K562 (cell line): ENCODE results near the gene ABCC1. TPM values are rescaled to one million over a fixed set of nuclear protein-coding genes. Genes with fewer than 3 reads are reported as not detected.

Experiments used
- ATAC-seq: fragments of 200-7000 bp; cut with Tn5 transposase; 3 replicates; pipeline ENCODE4 v1.9.1; 2020; ENCODE audit warnings: moderate library complexity
- BruUV-seq: library from RNA; stranded (reverse); fragments of 400-500 nt; replicated peaks from 2 replicates; lab custom pipeline; 2021; lab: Mats Ljungman, UMichigan
- CTCF ChIA-PET: fragments of 300-600 bp; formaldehyde crosslinking; extraction: SDS; loops from one replicate; lab custom pipeline; 2021; ENCODE audit warnings: low intra/inter-chr PET ratio; lab: Yijun Ruan, JAX
- POLR2A ChIA-PET: fragments of 300-600, 350-650 bp; sonication (Branson Sonifier 250); formaldehyde crosslinking; extraction: SDS; loops from one replicate; lab custom pipeline; 2021; ENCODE audit warnings: antibody characterized with exemption, inconsistent platforms; lab: Yijun Ruan, JAX
- DNase-seq, 4 experiments: peaks; one replicate each; pipeline versions ENCODE4 v3.0.0 to v3.0.0-alpha.2; 2011 to 2018; ENCODE audit warnings: low spot score in 3 of 4, mixed read lengths in 3 of 4; ENCODE audit errors: extremely low read depth in 1 of 4
- FAIRE-seq: peaks from 2 replicates; lab custom pipeline; 2011; peaks lifted over from hg19 to GRCh38; lab: Jason Lieb, UNC
- H2AFZ ChIP-seq: 2 replicates; pipeline ENCODE4 v1.6.0; 2011; ENCODE audit warnings: low read depth, low read length, control low read depth, inconsistent platforms
- H3K27ac ChIP-seq: fragments of 200-600 bp; 3 replicates; pipeline ENCODE4 v1.8.0; 2011; ENCODE audit warnings: low read depth, mild to moderate bottlenecking, control low read depth, inconsistent platforms, low read length, moderate library complexity, mixed read lengths; ENCODE audit errors: extremely low read depth
- H3K27me3 ChIP-seq, 2 experiments: fragments of 300-600 bp in 1 of 2; 2 replicates in 1 of 2; 3 replicates in 1 of 2; pipeline versions ENCODE4 v1.6.0 to v1.8.0; 2011; ENCODE audit warnings: inconsistent platforms in 2 of 2, low read length in 2 of 2, mild to moderate bottlenecking in 1 of 2, mixed read lengths in 1 of 2, moderate library complexity in 1 of 2; ENCODE audit not compliant: control insufficient read depth in 2 of 2, insufficient read depth in 2 of 2
- H3K36me3 ChIP-seq: fragments of 300-600 bp; 3 replicates; pipeline ENCODE4 v1.8.0; 2011; ENCODE audit warnings: mild to moderate bottlenecking, low read length, inconsistent platforms; ENCODE audit not compliant: control insufficient read depth, insufficient read depth
- H3K4me1 ChIP-seq, 2 experiments: fragments of 200-600 bp in 1 of 2; replicated peaks in 1 of 2; 2 replicates in 1 of 2; 3 replicates in 1 of 2; pipeline versions ENCODE4 v1.5.1 to v1.8.0; 2011; ENCODE audit warnings: inconsistent platforms in 2 of 2, low read length in 2 of 2, mild to moderate bottlenecking in 1 of 2, mixed read lengths in 1 of 2, moderate library complexity in 1 of 2; ENCODE audit not compliant: control insufficient read depth in 2 of 2, insufficient read depth in 2 of 2
- H3K4me2 ChIP-seq: 2 replicates; pipeline ENCODE4 v1.6.1; 2011; ENCODE audit warnings: low read length, control low read depth, inconsistent platforms, mixed read lengths; ENCODE audit not compliant: insufficient read depth
- H3K4me3 ChIP-seq: fragments of 200-600 bp; sonication (generic), shearing (Covaris generic); 2 replicates; pipeline ENCODE4 v1.5.1; 2016; ENCODE audit warnings: control low read depth, inconsistent platforms
- H3K79me2 ChIP-seq: fragments of 200-600 bp; 3 replicates; pipeline ENCODE4 v1.8.0; 2011; ENCODE audit warnings: low read length, inconsistent platforms; ENCODE audit not compliant: control insufficient read depth, insufficient read depth
- H3K9ac ChIP-seq, 2 experiments: 2 replicates each; pipeline versions ENCODE4 v1.6.0 to v1.6.1; 2011; ENCODE audit warnings: low read depth in 2 of 2, low read length in 2 of 2, control low read depth in 1 of 2, inconsistent platforms in 1 of 2, mild to moderate bottlenecking in 1 of 2, mixed read lengths in 1 of 2; ENCODE audit not compliant: insufficient read depth in 1 of 2
- H3K9me1 ChIP-seq: one replicate; pipeline ENCODE4 v1.6.0; 2011; ENCODE audit warnings: inconsistent platforms, mild to moderate bottlenecking, low read length, moderate library complexity; ENCODE audit not compliant: control insufficient read depth, insufficient read depth
- H3K9me3 ChIP-seq: replicated peaks from 2 replicates; pipeline ENCODE4 v1.5.1; 2011; ENCODE audit warnings: low read depth, low read length, inconsistent platforms; ENCODE audit not compliant: control insufficient read depth, insufficient read depth
- H4K20me1 ChIP-seq: replicated peaks from 2 replicates; pipeline ENCODE4 v1.6.1; 2011; ENCODE audit warnings: low read length, inconsistent platforms, mixed read lengths; ENCODE audit not compliant: control insufficient read depth, insufficient read depth
- ATF7 ChIP-seq: fragments of 450-650 bp; IDR thresholded peaks from 2 replicates; pipeline ENCODE4 v1.7.1; 2014; ENCODE audit warnings: mild to moderate bottlenecking, moderate library complexity
- CBFA2T2 ChIP-seq: fragments of 450-650 bp; conservative IDR thresholded peaks from 2 replicates; pipeline ENCODE4 v1.6.1; 2017; ENCODE audit warnings: mild to moderate bottlenecking
- HMGN3 ChIP-seq: IDR thresholded peaks from 2 replicates; pipeline ENCODE4 v1.6.1; 2011; ENCODE audit warnings: borderline replicate concordance, low read depth, mild to moderate bottlenecking, mixed read lengths, low read length; ENCODE audit not compliant: insufficient read length; ENCODE audit errors: extremely low read depth
- MCM5 ChIP-seq: fragments of 450-650 bp; IDR thresholded peaks from 2 replicates; pipeline ENCODE4 v1.6.1; 2016; ENCODE audit warnings: low read depth
- NCOA4 ChIP-seq: fragments of 450-650 bp; IDR thresholded peaks from 2 replicates; pipeline ENCODE4 v1.6.1; 2018; ENCODE audit warnings: mild to moderate bottlenecking; ENCODE audit not compliant: partially characterized antibody
- PRMT5 ChIP-seq: sonication (generic); formaldehyde crosslinking; IDR thresholded peaks from 2 replicates; pipeline ENCODE4 v1.5.0; 2020; ENCODE audit warnings: missing genetic modification reagents
- STAT5A ChIP-seq: IDR thresholded peaks from 2 replicates; pipeline ENCODE4 v1.6.1; 2012; ENCODE audit warnings: low read length, inconsistent platforms, borderline replicate concordance
- THRAP3 ChIP-seq: fragments of 450-650 bp; IDR thresholded peaks from 2 replicates; pipeline ENCODE4 v1.6.1; 2016; ENCODE audit warnings: mild to moderate bottlenecking, inconsistent platforms, borderline replicate concordance
- ZNF3 ChIP-seq: fragments of 250-450 bp; sonication (Bioruptor Pico); IDR thresholded peaks from 2 replicates; pipeline ENCODE4 v1.5.0; 2021; ENCODE audit warnings: mild to moderate bottlenecking, moderate library complexity
- ZNF407 ChIP-seq: fragments of 450-650 bp; IDR thresholded peaks from 2 replicates; pipeline ENCODE4 v1.6.1; 2016; ENCODE audit warnings: low read depth
- WGBS: fragments of 100-300 bp; shearing (Covaris generic); methylation state at CpG from one replicate; pipeline ENCODE4 v1.1.6; 2016; ENCODE audit warnings: low coverage, mixed read lengths; ENCODE audit not compliant: insufficient coverage; ENCODE audit errors: missing lambda C conversion rate; 5-methylcytosine and 5-hydroxymethylcytosine counted together
- in situ Hi-C: fragments of 300-500 bp; cut with MboI; formaldehyde crosslinking; loops from 4 replicates; pipeline ENCODE4 v1.15.0; 2018; ENCODE audit warnings: inconsistent platforms, mixed read lengths
- intact Hi-C: fragments of 100-400 bp; cut with micrococcal nuclease; formaldehyde crosslinking; loops from 2 replicates; pipeline ENCODE4 v1.14.2; 2022
- polyA plus RNA-seq, 8 experiments: library from polyadenylated mRNA; depleted of rRNA in 4 of 8; stranded (reverse) in 5 of 8; unstranded in 3 of 8; fragments of >200 nt; fragmentation: Nextera tagmentation in 2 of 8; fragmentation: Illumina TruSeq in 1 of 8; extraction: Ambion mirVana in 2 of 8; extraction: Trizol in 1 of 8; gene quantifications; 2 replicates each; pipeline versions ENCODE4 v1.2.1 to v1.2.3, GENCODE V29; 2011 to 2014; ENCODE audit warnings: inconsistent platforms in 1 of 8, missing spikeins in 1 of 8
- total RNA-seq, 7 experiments: library from RNA; depleted of rRNA in 6 of 7; stranded (reverse); fragments of >200 nt in 6 of 7; fragmentation: Illumina TruSeq in 2 of 7; extraction: Trizol in 2 of 7; gene quantifications; 2 replicates each; pipeline versions ENCODE4 v1.2.1 to v1.2.3, GENCODE V29; 2011 to 2021; ENCODE audit warnings: low replicate concordance in 1 of 7
- TF ChIP-seq, protein P1 (sequence below): IDR thresholded peaks from 2 replicates; pipeline ENCODE4 v1.6.1; 2014; ENCODE audit warnings: antibody characterized with exemption
- TF ChIP-seq, protein P2 (sequence below): fragments of 250-450 bp; sonication (Bioruptor Pico); IDR thresholded peaks from 2 replicates; pipeline ENCODE4 v1.8.0; 2021; ENCODE audit warnings: moderate library complexity, mild to moderate bottlenecking, inconsistent platforms
- TF ChIP-seq, protein P3 (sequence below): fragments of 450-650 bp; IDR thresholded peaks from 2 replicates; pipeline ENCODE4 v1.6.1; 2018; ENCODE audit warnings: mild to moderate bottlenecking, low read depth; ENCODE audit not compliant: partially characterized antibody

ABCC1 gene
- total and polyA plus RNA-seq, 9 of the 15 experiments (the other 6 are each of a cell fraction or from before 2014, with no cell fraction given): 3.9 to 41.6 (median 10.0) TPM

DNA sequence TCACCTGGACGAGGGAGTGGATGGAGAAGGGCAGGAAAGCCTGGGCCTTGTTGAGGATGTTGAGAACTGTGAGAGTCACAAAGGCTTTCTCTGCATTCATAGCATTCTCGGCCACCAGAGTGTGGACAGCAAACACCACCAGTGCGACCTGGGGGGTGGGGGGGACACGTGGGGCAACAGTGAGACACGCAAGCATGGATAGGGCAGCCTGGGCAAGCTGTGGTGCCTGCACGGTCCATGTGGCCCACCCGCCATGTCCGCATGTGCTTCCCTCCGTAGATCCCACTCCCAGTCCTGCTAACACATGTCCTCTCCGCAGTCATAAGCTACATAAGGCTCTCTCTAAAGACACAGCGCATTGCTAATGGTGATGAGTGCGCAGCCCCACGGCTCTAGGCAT is 239.4 kb downstream of the ABCC1 start:
- intact Hi-C loops (no loop called here), in situ Hi-C loops (no loop called here)
- ATAC-seq (no peak), DNase-seq (no peak), FAIRE-seq (no peak)
- POLR2A ChIA-PET: no interaction called here
- no peak overlapping the region for H2AFZ ChIP-seq
- no peak overlapping the region for H3K9ac ChIP-seq
- H3K9me1 ChIP-seq: no peaks in the 10 kb centered on the region
- peaks cover 8 to 16% of the 10 kb centered on the region in 2 experiments; a peak in 4 of 5 replicates for H3K4me1 ChIP-seq
- 0 out of 2 replicates have a peak, but pooled peaks cover 4% of the 10 kb centered on the region for H4K20me1 ChIP-seq
- H3K36me3 ChIP-seq: no peaks in the 10 kb centered on the region
- H3K79me2 ChIP-seq: no peaks in the 10 kb centered on the region
- CTCF ChIA-PET: no interaction called here
- 54% methylated on average over 12 of the region's 13 CpGs for WGBS
- H3K9me3 ChIP-seq: no peaks in the 10 kb centered on the region
- no peak overlapping the region for H3K4me3 ChIP-seq
- BruUV-seq: no TSS peak
- no peak overlapping the region for H3K27ac ChIP-seq
- peaks cover 0 to 8% of the 10 kb centered on the region in 2 experiments; a peak in 2 of 5 replicates for H3K27me3 ChIP-seq
- H3K4me2 ChIP-seq: no peak overlapping the region
- TF ChIP-seq, protein P1, sequence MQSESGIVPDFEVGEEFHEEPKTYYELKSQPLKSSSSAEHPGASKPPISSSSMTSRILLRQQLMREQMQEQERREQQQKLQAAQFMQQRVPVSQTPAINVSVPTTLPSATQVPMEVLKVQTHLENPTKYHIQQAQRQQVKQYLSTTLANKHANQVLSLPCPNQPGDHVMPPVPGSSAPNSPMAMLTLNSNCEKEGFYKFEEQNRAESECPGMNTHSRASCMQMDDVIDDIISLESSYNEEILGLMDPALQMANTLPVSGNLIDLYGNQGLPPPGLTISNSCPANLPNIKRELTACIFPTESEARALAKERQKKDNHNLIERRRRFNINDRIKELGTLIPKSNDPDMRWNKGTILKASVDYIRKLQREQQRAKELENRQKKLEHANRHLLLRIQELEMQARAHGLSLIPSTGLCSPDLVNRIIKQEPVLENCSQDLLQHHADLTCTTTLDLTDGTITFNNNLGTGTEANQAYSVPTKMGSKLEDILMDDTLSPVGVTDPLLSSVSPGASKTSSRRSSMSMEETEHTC: no peak
- no peak for TF ChIP-seq ZNF407
- TF ChIP-seq, protein P2, sequence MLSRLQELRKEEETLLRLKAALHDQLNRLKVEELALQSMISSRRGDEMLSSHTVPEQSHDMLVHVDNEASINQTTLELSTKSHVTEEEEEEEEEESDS (CRISPR knock-in tag): no peak
- TF ChIP-seq STAT5A: no peak
- no peak for TF ChIP-seq NCOA4
- TF ChIP-seq CBFA2T2: no peak
- no peak for TF ChIP-seq HMGN3
- no peak for TF ChIP-seq ATF7
- no peak for TF ChIP-seq PRMT5 (CRISPR knock-in tag)
- TF ChIP-seq ZNF3 (CRISPR knock-in tag): no peak
- TF ChIP-seq MCM5: no peak
- no peak for TF ChIP-seq THRAP3
- TF ChIP-seq, protein P3, sequence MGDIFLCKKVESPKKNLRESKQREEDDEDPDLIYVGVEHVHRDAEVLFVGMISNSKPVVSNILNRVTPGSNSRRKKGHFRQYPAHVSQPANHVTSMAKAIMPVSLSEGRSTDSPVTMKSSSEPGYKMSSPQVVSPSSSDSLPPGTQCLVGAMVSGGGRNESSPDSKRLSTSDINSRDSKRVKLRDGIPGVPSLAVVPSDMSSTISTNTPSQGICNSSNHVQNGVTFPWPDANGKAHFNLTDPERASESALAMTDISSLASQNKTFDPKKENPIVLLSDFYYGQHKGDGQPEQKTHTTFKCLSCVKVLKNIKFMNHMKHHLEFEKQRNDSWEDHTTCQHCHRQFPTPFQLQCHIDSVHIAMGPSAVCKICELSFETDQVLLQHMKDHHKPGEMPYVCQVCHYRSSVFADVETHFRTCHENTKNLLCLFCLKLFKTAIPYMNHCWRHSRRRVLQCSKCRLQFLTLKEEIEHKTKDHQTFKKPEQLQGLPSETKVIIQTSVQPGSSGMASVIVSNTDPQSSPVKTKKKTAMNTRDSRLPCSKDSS: no peak
